HEK293 (cell line): ENCODE measurements around the gene C1D.

Source experiments
- CTCF ChIA-PET: fragments of 350-600 bp; formaldehyde crosslinking; extraction: SDS; loops from one replicate; lab custom pipeline; 2021; ENCODE audit warnings: antibody characterized with exemption; lab: Yijun Ruan, JAX
- POLR2A ChIA-PET: fragments of 300-600 bp; formaldehyde crosslinking; extraction: SDS; loops from one replicate; lab custom pipeline; 2020; ENCODE audit warnings: antibody characterized with exemption, inconsistent platforms; lab: Yijun Ruan, JAX
- H3K27ac ChIP-seq: fragments of 200-500 bp; sonication (Bioruptor generic); 2 replicates; pipeline ENCODE4 v1.5.1; 2014; ENCODE audit warnings: low read depth, low read length, control low read depth, inconsistent platforms; ENCODE audit errors: extremely low read depth
- H3K36me3 ChIP-seq, 2 experiments: fragments of 200-500 bp in 1 of 2; sonication (Bioruptor generic) in 1 of 2; 1 replicate in 1 of 2; 2 replicates in 1 of 2; pipeline ENCODE4 v1.5.1; 2014 to 2017; ENCODE audit warnings: inconsistent platforms in 2 of 2, low read length in 2 of 2; ENCODE audit not compliant: control insufficient read depth in 2 of 2, insufficient read depth in 1 of 2
- H3K4me1 ChIP-seq: fragments of 200-500 bp; sonication (Bioruptor generic); 2 replicates; pipeline ENCODE4 v1.5.1; 2014; ENCODE audit warnings: mild to moderate bottlenecking, low read length, inconsistent platforms; ENCODE audit not compliant: control insufficient read depth, insufficient read depth
- H3K4me3 ChIP-seq: 2 replicates; pipeline ENCODE4 v1.5.1; 2011; ENCODE audit warnings: low read depth, mild to moderate bottlenecking, control low read depth, low read length, moderate library complexity
- H3K9me3 ChIP-seq: fragments of 200-500 bp; sonication (Bioruptor generic); 2 replicates; pipeline ENCODE4 v1.5.1; 2014; ENCODE audit warnings: low read depth, low read length, inconsistent platforms; ENCODE audit not compliant: control insufficient read depth, insufficient read depth
- GLI2 ChIP-seq: fragments of 450-650 bp; formaldehyde crosslinking; IDR thresholded peaks from 2 replicates; pipeline ENCODE4; 2017; ENCODE audit warnings: missing biosample characterization, missing genetic modification characterization, low read depth, borderline replicate concordance
- GLI4 ChIP-seq: fragments of 450-650 bp; formaldehyde crosslinking; IDR thresholded peaks from 2 replicates; pipeline ENCODE4 v1.5.1; 2016; ENCODE audit warnings: missing biosample characterization, missing genetic modification characterization
- HOXA7 ChIP-seq: sonication (generic); formaldehyde crosslinking; IDR thresholded peaks from 2 replicates; pipeline ENCODE4 v1.8.1; 2022; ENCODE audit warnings: missing genetic modification reagents, borderline replicate concordance
- OVOL3 ChIP-seq: fragments of 450-650 bp; formaldehyde crosslinking; IDR thresholded peaks from 2 replicates; pipeline ENCODE4 v1.5.1; 2016; ENCODE audit warnings: missing biosample characterization, missing genetic modification characterization
- SALL2 ChIP-seq: fragments of 450-650 bp; formaldehyde crosslinking; IDR thresholded peaks from 2 replicates; pipeline ENCODE4 v1.5.0; 2017; ENCODE audit warnings: missing biosample characterization, mild to moderate bottlenecking, missing genetic modification characterization, borderline replicate concordance
- ZBTB10 ChIP-seq: fragments of 450-650 bp; formaldehyde crosslinking; IDR thresholded peaks from 2 replicates; pipeline ENCODE4 v1.5.1; 2016; ENCODE audit warnings: missing biosample characterization, missing genetic modification characterization
- ZBTB6 ChIP-seq: fragments of 450-650 bp; formaldehyde crosslinking; IDR thresholded peaks from 2 replicates; pipeline ENCODE4 v1.5.1; 2017; ENCODE audit warnings: missing biosample characterization, missing genetic modification characterization
- ZNF121 ChIP-seq: fragments of 450-650 bp; formaldehyde crosslinking; IDR thresholded peaks from 2 replicates; pipeline ENCODE4 v1.5.1; 2016; ENCODE audit warnings: missing biosample characterization, missing genetic modification characterization
- ZNF155 ChIP-seq: fragments of 450-650 bp; formaldehyde crosslinking; IDR thresholded peaks from 2 replicates; pipeline ENCODE4 v1.5.1; 2016; ENCODE audit warnings: missing biosample characterization, missing genetic modification characterization
- ZNF169 ChIP-seq: fragments of 450-650 bp; formaldehyde crosslinking; IDR thresholded peaks from 2 replicates; pipeline ENCODE4 v1.5.1; 2016; ENCODE audit warnings: missing biosample characterization, missing genetic modification characterization
- ZNF19 ChIP-seq: fragments of 450-650 bp; formaldehyde crosslinking; IDR thresholded peaks from 2 replicates; pipeline ENCODE4; 2016; ENCODE audit warnings: missing biosample characterization, missing genetic modification characterization, low read depth
- ZNF214 ChIP-seq: fragments of 450-650 bp; formaldehyde crosslinking; IDR thresholded peaks from 2 replicates; pipeline ENCODE4 v1.5.1; 2017; ENCODE audit warnings: missing biosample characterization, mild to moderate bottlenecking, missing genetic modification characterization, borderline replicate concordance
- ZNF248 ChIP-seq: fragments of 450-650 bp; formaldehyde crosslinking; IDR thresholded peaks from 2 replicates; pipeline ENCODE4 v1.5.1; 2017; ENCODE audit warnings: missing biosample characterization, missing genetic modification characterization
- ZNF280D ChIP-seq: fragments of 450-650 bp; formaldehyde crosslinking; IDR thresholded peaks from 2 replicates; pipeline ENCODE4 v1.5.1; 2016; ENCODE audit warnings: missing biosample characterization, missing genetic modification characterization
- ZNF311 ChIP-seq: fragments of 450-650 bp; formaldehyde crosslinking; IDR thresholded peaks from 2 replicates; pipeline ENCODE4 v1.5.1; 2017; ENCODE audit warnings: missing biosample characterization, missing genetic modification characterization, borderline replicate concordance
- ZNF350 ChIP-seq: fragments of 450-650 bp; formaldehyde crosslinking; IDR thresholded peaks from 2 replicates; pipeline ENCODE4 v1.5.0; 2017; ENCODE audit warnings: missing biosample characterization, mild to moderate bottlenecking, missing genetic modification characterization
- ZNF37A ChIP-seq: fragments of 450-650 bp; IDR thresholded peaks from 2 replicates; pipeline ENCODE4 v1.5.1; 2018; ENCODE audit warnings: missing biosample characterization, missing genetic modification characterization
- ZNF398 ChIP-seq: fragments of 450-650 bp; formaldehyde crosslinking; IDR thresholded peaks from 2 replicates; pipeline ENCODE4 v1.5.1; 2017; ENCODE audit warnings: missing biosample characterization, missing genetic modification characterization
- ZNF561 ChIP-seq: fragments of 450-650 bp; IDR thresholded peaks from 2 replicates; pipeline ENCODE4 v1.5.1; 2018; ENCODE audit warnings: missing biosample characterization, missing genetic modification characterization, borderline replicate concordance
- ZNF580 ChIP-seq: fragments of 450-650 bp; formaldehyde crosslinking; IDR thresholded peaks from 2 replicates; pipeline ENCODE4 v1.5.1; 2016; ENCODE audit warnings: missing biosample characterization, missing genetic modification characterization
- ZNF600 ChIP-seq: fragments of 450-650 bp; formaldehyde crosslinking; IDR thresholded peaks from 2 replicates; pipeline ENCODE4 v1.5.1; 2016; ENCODE audit warnings: missing biosample characterization, missing genetic modification characterization
- ZNF626 ChIP-seq: fragments of 450-650 bp; sonication (Bioruptor Pico); formaldehyde crosslinking; IDR thresholded peaks from 2 replicates; pipeline ENCODE4 v1.5.1; 2018; ENCODE audit warnings: missing biosample characterization, missing genetic modification characterization, inconsistent platforms
- ZNF629 ChIP-seq: fragments of 450-650 bp; formaldehyde crosslinking; IDR thresholded peaks from 2 replicates; pipeline ENCODE4 v1.5.1; 2017; ENCODE audit warnings: missing biosample characterization, missing genetic modification characterization
- ZNF639 ChIP-seq: fragments of 450-650 bp; formaldehyde crosslinking; IDR thresholded peaks from 2 replicates; pipeline ENCODE4 v1.5.1; 2016; ENCODE audit warnings: missing biosample characterization, missing genetic modification characterization
- ZNF768 ChIP-seq: fragments of 450-650 bp; formaldehyde crosslinking; IDR thresholded peaks from 2 replicates; pipeline ENCODE4 v1.5.1; 2018; ENCODE audit warnings: missing biosample characterization, mild to moderate bottlenecking, missing genetic modification characterization
- ZNF843 ChIP-seq: fragments of 450-650 bp; formaldehyde crosslinking; IDR thresholded peaks from 2 replicates; pipeline ENCODE4 v1.5.1; 2016; ENCODE audit warnings: missing biosample characterization, missing genetic modification characterization

Gene C1D

GRCh38 chr2:68030529-68030928, 32.3 kb downstream of the C1D start (continued):
- no peak for TF ChIP-seq ZNF155 (tag by site-specific recombination)

GRCh38 chr2:68027959-68028358, 34.8 kb downstream of the C1D start:
- CTCF ChIA-PET: interaction anchor here (1.5 kb wide), 1 partner anchor 182 kb away, joined by 5 read pairs; no protein-coding TSS in a partner anchor
- peak overlapping the region; percentile 13; the same call in 1 of the 2 replicates for H3K27ac ChIP-seq
- H3K4me3 ChIP-seq: no peak overlapping the region
- peaks cover 10% of the 10 kb centered on the region; the same call in 1 of the 2 replicates for H3K4me1 ChIP-seq
- POLR2A ChIA-PET: interaction anchor here (1.4 kb wide), 1 partner anchor 11 kb away, joined by 3 read pairs; no protein-coding TSS in a partner anchor
- no peaks in the 10 kb centered on the region for H3K36me3 ChIP-seq
- no peaks in the 10 kb centered on the region for H3K9me3 ChIP-seq
- no peak for TF ChIP-seq ZNF311
- TF ChIP-seq ZNF169: no peak
- TF ChIP-seq ZNF768 (tag by site-specific recombination): no peak
- TF ChIP-seq ZNF626: no peak
- TF ChIP-seq ZNF19 (tag by site-specific recombination): no peak
- TF ChIP-seq ZNF398: no peak
- no peak for TF ChIP-seq ZNF600
- TF ChIP-seq ZNF214 (tag by site-specific recombination): no peak
- TF ChIP-seq ZNF580 (tag by site-specific recombination): peak; percentile 71
- TF ChIP-seq GLI4 (tag by site-specific recombination): no peak
- peak; percentile 73 for TF ChIP-seq ZNF629 (tag by site-specific recombination)
- TF ChIP-seq ZBTB10 (tag by site-specific recombination): no peak
- no peak for TF ChIP-seq ZBTB6
- TF ChIP-seq GLI2 (tag by site-specific recombination): peak; percentile 50; the same call in 1 of the 2 replicates
- TF ChIP-seq ZNF248 (tag by site-specific recombination): no peak
- TF ChIP-seq ZNF843 (tag by site-specific recombination): peak; percentile 95
- TF ChIP-seq ZNF37A (tag by site-specific recombination): no peak
- no peak for TF ChIP-seq ZNF280D (tag by site-specific recombination)
- TF ChIP-seq ZNF639 (tag by site-specific recombination): peak; percentile 52; the same call in 1 of the 2 replicates
- 0 out of 2 replicates have a peak, but pooled peaks have one; percentile 66 for TF ChIP-seq OVOL3 (tag by site-specific recombination)
- no peak for TF ChIP-seq HOXA7 (CRISPR knock-in tag)
- no peak for TF ChIP-seq ZNF121 (tag by site-specific recombination)
- no peak for TF ChIP-seq ZNF350 (tag by site-specific recombination)
- no peak for TF ChIP-seq SALL2
- TF ChIP-seq ZNF561 (tag by site-specific recombination): no peak
